HG02588 (cell line): ENCODE results near the gene FMN2.
"Not testable (repeated sequence)": the region's sequence is repeated elsewhere in the genome, so short reads cannot be mapped to it uniquely, and the experiment has no call there.

Source experiments
- ATAC-seq: cut with Tn5 transposase; IDR thresholded peaks from one replicate; pipeline ENCODE4 v1.9.1; 2021; ENCODE audit warnings: mild to moderate bottlenecking, moderate library complexity; ENCODE audit not compliant: unreplicated experiment

Gene FMN2

DNA sequence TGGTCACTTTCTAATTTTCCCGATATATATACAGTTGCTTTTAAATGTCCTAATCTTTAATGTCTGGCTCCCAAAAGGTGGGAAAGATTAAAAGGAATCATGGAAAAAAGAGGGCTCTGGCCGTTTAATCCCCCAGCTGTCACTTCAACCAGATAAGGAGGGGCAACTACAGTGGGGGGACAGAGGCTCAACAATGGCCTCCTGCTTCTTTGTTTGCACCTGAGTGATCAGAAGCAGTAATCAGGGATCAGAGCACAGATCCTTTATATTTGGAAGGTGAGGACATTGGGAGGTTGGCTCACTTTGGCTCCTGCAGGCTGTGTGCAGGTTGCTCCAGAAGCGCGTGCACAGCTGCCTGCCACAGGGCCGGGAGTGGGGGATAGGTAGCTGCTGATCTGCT, 212.8 kb downstream of the FMN2 start:
- ATAC-seq: no peak

DNA sequence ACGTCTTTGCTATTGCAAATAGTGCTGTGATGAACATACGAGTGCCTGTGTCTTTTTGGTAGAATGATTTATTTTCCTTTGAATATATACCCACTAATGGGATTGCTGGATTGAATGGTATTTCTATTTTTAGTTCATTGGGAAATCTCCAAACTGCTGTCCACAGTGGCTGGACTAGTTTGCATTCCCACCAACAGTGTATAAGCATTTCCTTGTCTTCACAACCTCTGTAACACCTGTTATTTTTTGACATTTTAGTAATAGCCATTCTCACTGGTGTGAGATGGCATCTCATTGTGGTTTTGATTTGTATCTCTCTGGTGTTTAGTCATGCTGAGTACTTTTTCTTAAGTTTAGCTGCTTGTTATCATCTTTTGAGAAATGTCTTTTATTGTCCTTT, 215.0 kb downstream of the FMN2 start:
- ATAC-seq: no peak

- ATAC-seq: no peak
Measured at GRCh38 chr1:240308096-240308495, 216.4 kb downstream of the FMN2 start.

GRCh38 chr1:240309769-240310168, 218.1 kb downstream of the FMN2 start:
- no peak for ATAC-seq

- ATAC-seq: no peak
Measured at GRCh38 chr1:240310226-240310925, 218.7 kb downstream of the FMN2 start.

- no peak for ATAC-seq
Measured at GRCh38 chr1:240312872-240313271, 221.2 kb downstream of the FMN2 start.

GRCh38 chr1:240314845-240315801, 223.4 kb downstream of the FMN2 start:
- ATAC-seq: no peak

DNA sequence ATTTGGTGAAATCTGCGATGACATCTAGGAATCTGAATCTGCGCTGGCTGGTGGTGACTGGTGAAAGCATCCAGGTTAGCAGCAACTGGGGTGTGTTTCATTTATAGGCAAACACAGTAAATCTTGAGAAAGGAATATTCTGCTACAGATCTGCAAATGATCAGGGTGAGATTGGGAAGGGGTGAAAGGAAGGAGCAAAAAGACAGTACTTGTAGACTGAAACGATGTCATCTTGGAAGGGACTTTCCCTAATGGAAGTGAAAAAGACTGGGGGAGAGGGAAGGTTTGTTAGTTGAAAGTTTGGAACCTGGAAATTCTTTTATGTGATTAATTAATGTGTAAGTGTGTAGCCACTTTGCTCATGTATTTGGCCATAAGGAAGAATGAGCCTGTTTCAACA, 228.3 kb downstream of the FMN2 start:
- no peak for ATAC-seq

DNA sequence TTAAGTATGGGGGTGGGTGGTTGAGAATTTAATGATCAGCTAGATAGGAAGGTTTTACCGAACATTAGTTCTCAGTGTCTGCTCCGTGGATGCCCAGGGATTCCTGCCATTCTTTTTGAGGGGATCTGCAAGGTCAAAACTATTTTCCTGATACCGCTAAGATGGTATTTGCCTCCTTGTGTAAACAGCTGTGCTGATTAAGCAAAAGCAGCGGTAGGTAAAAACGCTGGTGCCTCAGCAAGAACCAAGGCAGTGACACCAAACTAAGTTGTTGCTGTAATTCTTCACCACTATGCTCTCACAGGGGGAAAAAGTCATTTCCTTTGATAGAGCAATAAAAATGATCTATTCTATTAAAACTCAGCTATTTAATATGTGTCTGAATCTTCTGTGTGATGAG, 229.0 kb downstream of the FMN2 start:
- ATAC-seq: no peak

DNA sequence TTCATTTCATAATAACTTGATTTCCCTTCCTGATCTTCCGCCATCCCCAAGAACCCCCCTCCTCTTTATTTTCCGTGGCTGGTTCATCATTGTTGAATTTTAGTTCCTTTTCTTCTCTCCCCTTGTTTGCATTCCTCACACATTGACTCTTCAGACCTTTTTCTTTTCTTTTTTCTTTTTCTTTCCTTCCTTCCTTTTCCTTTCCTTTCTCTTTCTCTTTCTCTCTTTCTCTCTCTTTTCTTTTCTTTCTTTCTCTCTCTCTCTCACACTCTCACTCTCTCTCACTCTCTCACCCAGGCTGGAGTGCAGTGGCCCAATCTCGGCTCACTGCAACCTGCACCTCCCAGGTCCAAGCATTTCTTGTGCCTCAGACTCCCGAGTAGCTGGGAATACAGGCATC, 231.3 kb downstream of the FMN2 start:
- no peak for ATAC-seq

- not testable (repeated sequence) for ATAC-seq
Measured at GRCh38 chr1:240328382-240328781, 236.7 kb downstream of the FMN2 start.

- no peak for ATAC-seq
Measured at GRCh38 chr1:240329443-240329842, 237.8 kb downstream of the FMN2 start.

DNA sequence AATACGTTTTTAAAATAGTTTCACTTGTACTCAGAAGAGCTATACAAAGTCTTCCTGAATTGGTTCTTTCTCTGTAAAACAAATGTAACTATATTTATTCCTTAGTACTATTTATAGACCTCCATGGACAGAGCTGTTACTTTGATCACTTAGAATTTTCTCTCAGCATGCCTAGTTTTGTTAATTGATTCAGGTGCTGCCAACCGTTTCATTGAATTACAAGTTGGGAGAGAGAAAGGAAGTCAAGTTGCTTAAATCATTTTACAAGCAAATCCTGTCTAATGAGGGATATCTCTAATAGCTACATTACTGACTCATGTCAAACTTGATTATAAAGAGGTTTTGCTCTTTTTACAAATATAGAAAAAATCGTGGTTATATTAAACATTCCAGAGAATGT, 241.0 kb downstream of the FMN2 start:
- ATAC-seq: no peak

- ATAC-seq: no peak
Measured at GRCh38 chr1:240337781-240338180, 246.1 kb downstream of the FMN2 start.

- ATAC-seq: no peak
Measured at GRCh38 chr1:240338837-240339236, 247.2 kb downstream of the FMN2 start.

GRCh38 chr1:240341365-240342250, 249.9 kb downstream of the FMN2 start:
- no peak for ATAC-seq

- ATAC-seq: no peak
Measured at GRCh38 chr1:240342251-240342625, 250.6 kb downstream of the FMN2 start.

- ATAC-seq: no peak
Measured at GRCh38 chr1:240343045-240343444, 251.4 kb downstream of the FMN2 start.

- no peak for ATAC-seq
Measured at GRCh38 chr1:240343966-240344365, 252.3 kb downstream of the FMN2 start.

- ATAC-seq: no peak
Measured at GRCh38 chr1:240344918-240345317, 253.2 kb downstream of the FMN2 start.

GRCh38 chr1:240349695-240350094, 258.0 kb downstream of the FMN2 start:
- no peak for ATAC-seq
